ENCODE measurements around the gene ALDH1L2. TPM values are rescaled to one million over a fixed set of nuclear protein-coding genes. Genes with fewer than 3 reads are reported as not detected.

ALDH1L2 gene
- total RNA-seq, 1 experiment from 2014 or later = 26.1 TPM

- Histone ChIP-seq H3K4me1 (0 out of 2 replicates have a peak, but pooled peaks cover 3% of the 10 kb centered on the region), H3K27me3 (replicated peaks; ENCODE audit: control insufficient read depth, insufficient read depth, low read length) (no peaks in the 10 kb centered on the region), H3K9me3 (no peaks in the 10 kb centered on the region), H3K36me3 (ENCODE audit: control insufficient read depth, insufficient read depth, low read length) (no peaks in the 10 kb centered on the region), H3K4me3 (ENCODE audit: low read depth, low read length) (no peak overlapping the region)
- CTCF ChIA-PET = no interaction called here
- no peak overlapping the region for H3K4me3 Mint-ChIP-seq (ENCODE audit: unreplicated experiment)
- no peak overlapping the region for H3K27ac Mint-ChIP-seq (ENCODE audit: unreplicated experiment)
- intact Hi-C loops (cut with micrococcal nuclease; ENCODE audit: unreplicated experiment) = no loop called here
- H3K4me1 Mint-ChIP-seq (ENCODE audit: low read depth, unreplicated experiment) = peaks cover 12% of the 10 kb centered on the region
- no peak for TF ChIP-seq CTCF (IDR thresholded peaks at IDR 0.05; ENCODE audit: insufficient read depth in 1 of 2, low read depth in 1 of 2, low read length in 1 of 2, severe bottlenecking in 1 of 2, unreplicated experiment in 1 of 2)
- no TSS peak for BruUV-seq (replicated peaks)
- no peaks in the 10 kb centered on the region for H3K27me3 Mint-ChIP-seq (ENCODE audit: insufficient read depth, unreplicated experiment)
- DNase-seq = no peak
- POLR2A ChIA-PET = no interaction called here
- peaks cover 47% of the 10 kb centered on the region for H3K36me3 Mint-ChIP-seq (ENCODE audit: insufficient read depth, unreplicated experiment)
- H3K9me3 Mint-ChIP-seq (ENCODE audit: unreplicated experiment) = no peaks in the 10 kb centered on the region
Measured at GRCh38 chr12:104991565-104992128, 92.6 kb downstream of the ALDH1L2 start.

GRCh38 chr12:104990950-104991349, 93.3 kb downstream of the ALDH1L2 start:
- Histone ChIP-seq H3K9me3 (no peaks in the 10 kb centered on the region), H3K4me1 (0 out of 2 replicates have a peak, but pooled peaks cover 3% of the 10 kb centered on the region), H3K36me3 (ENCODE audit: control insufficient read depth, insufficient read depth, low read length) (no peaks in the 10 kb centered on the region), H3K4me3 (ENCODE audit: low read depth, low read length) (no peak overlapping the region), H3K27me3 (replicated peaks; ENCODE audit: control insufficient read depth, insufficient read depth, low read length) (no peaks in the 10 kb centered on the region)
- H3K4me3 Mint-ChIP-seq (ENCODE audit: unreplicated experiment) = no peak overlapping the region
- peaks cover 43% of the 10 kb centered on the region for H3K36me3 Mint-ChIP-seq (ENCODE audit: insufficient read depth, unreplicated experiment)
- POLR2A ChIA-PET = no interaction called here
- H3K4me1 Mint-ChIP-seq (ENCODE audit: low read depth, unreplicated experiment) = peaks cover 12% of the 10 kb centered on the region
- CTCF ChIA-PET = no interaction called here
- no peaks in the 10 kb centered on the region for H3K9me3 Mint-ChIP-seq (ENCODE audit: unreplicated experiment)
- BruUV-seq (replicated peaks) = no TSS peak
- no peak for DNase-seq
- no peaks in the 10 kb centered on the region for H3K27me3 Mint-ChIP-seq (ENCODE audit: insufficient read depth, unreplicated experiment)
- intact Hi-C loops (cut with micrococcal nuclease; ENCODE audit: unreplicated experiment) = no loop called here
- H3K27ac Mint-ChIP-seq (ENCODE audit: unreplicated experiment) = no peak overlapping the region
- no peak for TF ChIP-seq CTCF (IDR thresholded peaks at IDR 0.05; ENCODE audit: insufficient read depth in 1 of 2, low read depth in 1 of 2, low read length in 1 of 2, severe bottlenecking in 1 of 2, unreplicated experiment in 1 of 2)

- ChIA-PET CTCF (interaction anchor here (0.7 kb wide), 1 partner anchor 1976 kb away, joined by 3 read pairs; no protein-coding TSS in a partner anchor), POLR2A (no interaction called here)
- peak within 1 kb of the TSS; percentile 79 for H3K27ac Mint-ChIP-seq (ENCODE audit: unreplicated experiment)
Measured at GRCh38 chr12:104986022-104986941, 98.0 kb downstream of the ALDH1L2 start, which contains the start of gene NOPCHAP1. Gene NOPCHAP1, plus strand, starts transcription at chr12:104986316. Its CDS starts 37 bp downstream, at chr12:104986353.

More at GRCh38 chr12:104986022-104986941, 98.0 kb downstream of the ALDH1L2 start, which contains the start of gene NOPCHAP1:
- DNase-seq = peak; percentile 93 to 95
- H3K4me3 Mint-ChIP-seq (ENCODE audit: unreplicated experiment) = peak within 1 kb of the TSS; percentile 88
- Histone ChIP-seq H3K27me3 (replicated peaks; ENCODE audit: control insufficient read depth, insufficient read depth, low read length) (no peaks in the 10 kb centered on the region), H3K4me1 (peaks cover 7% of the 10 kb centered on the region; the same call in 1 of the 2 replicates), H3K4me3 (ENCODE audit: low read depth, low read length) (peak within 1 kb of the TSS; percentile 80), H3K9me3 (no peaks in the 10 kb centered on the region), H3K36me3 (ENCODE audit: control insufficient read depth, insufficient read depth, low read length) (no peaks in the 10 kb centered on the region)
- H3K9me3 Mint-ChIP-seq (ENCODE audit: unreplicated experiment) = no peaks in the 10 kb centered on the region
- H3K27me3 Mint-ChIP-seq (ENCODE audit: insufficient read depth, unreplicated experiment) = no peaks in the 10 kb centered on the region
- intact Hi-C loops (cut with micrococcal nuclease; ENCODE audit: unreplicated experiment) = loop anchor here (1.0 to 2.0 kb wide), 2 partner anchors 28 to 67 kb away; partner anchors contain the start of gene SLC41A2
- H3K36me3 Mint-ChIP-seq (ENCODE audit: insufficient read depth, unreplicated experiment) = peaks cover 25% of the 10 kb centered on the region
- BruUV-seq (replicated peaks) = no TSS peak
- no peak for TF ChIP-seq CTCF (IDR thresholded peaks at IDR 0.05; ENCODE audit: insufficient read depth in 1 of 2, low read depth in 1 of 2, low read length in 1 of 2, severe bottlenecking in 1 of 2, unreplicated experiment in 1 of 2)
- peaks cover 20% of the 10 kb centered on the region for H3K4me1 Mint-ChIP-seq (ENCODE audit: low read depth, unreplicated experiment)

Measured in Caco-2 (cell line).